Upper lobe of right lung (tissue), 1 donor: ENCODE results near the gene ILDR2. TPM values are rescaled to one million over a fixed set of nuclear protein-coding genes. Genes with fewer than 3 reads are reported as not detected.

ENCODE experiments used
- ATAC-seq: fragments of 200-7000 bp; cut with Tn5 transposase; one replicate; pipeline ENCODE4 v1.9.1; 2020; ENCODE audit warnings: mild to moderate bottlenecking, moderate library complexity
- DNase-seq: peaks from one replicate; pipeline ENCODE4 v3.0.0-alpha.2; 2020
- H3K27ac ChIP-seq: fragments of 200-600 bp; one replicate; pipeline ENCODE4 v1.8.0; 2022
- H3K27me3 ChIP-seq: fragments of 200-600 bp; one replicate; pipeline ENCODE4 v1.8.0; 2022; ENCODE audit warnings: mild to moderate bottlenecking
- H3K36me3 ChIP-seq: fragments of 200-600 bp; one replicate; pipeline ENCODE4 v1.8.0; 2022
- H3K4me1 ChIP-seq: fragments of 200-600 bp; one replicate; pipeline ENCODE4 v1.8.0; 2022
- H3K4me3 ChIP-seq: fragments of 200-600 bp; one replicate; pipeline ENCODE4 v1.8.0; 2022; ENCODE audit warnings: mild to moderate bottlenecking
- H3K9me3 ChIP-seq: fragments of 200-600 bp; one replicate; pipeline ENCODE4 v1.8.0; 2022
- CTCF ChIP-seq: fragments of 200-600 bp; IDR thresholded peaks from one replicate; pipeline ENCODE4 v1.8.0; 2022; ENCODE audit warnings: antibody characterized with exemption
- intact Hi-C: fragments of 100-400 bp; cut with DNase I; formaldehyde crosslinking; loops from one replicate; pipeline ENCODE4 v1.11.0; 2022
- total RNA-seq: library from RNA; stranded (reverse); fragmentation: NEBNext Ultra II Directional; extraction: Animal tissue kit (Norgen Biotek cat#: 25700); gene quantifications from one replicate; pipeline ENCODE4 v1.2.1, GENCODE V29; 2021
- donor health status: DM: no; HTN: yes; CAD: no; lungs with severe emphysema.

Gene ILDR2
- total RNA-seq, 1 donor from 2014 or later, result 0.98 TPM

- TF ChIP-seq CTCF, result no peak
- Histone ChIP-seq H3K27me3 (peaks cover 27% of the 10 kb centered on the region), H3K4me1 (no peaks in the 10 kb centered on the region), H3K9me3 (no peaks in the 10 kb centered on the region), H3K4me3 (peak overlapping the region; percentile 29), H3K27ac (no peak overlapping the region), H3K36me3 (no peaks in the 10 kb centered on the region)
- intact Hi-C loops, result no loop called here
- ATAC-seq (peak; percentile 37), DNase-seq (peak; percentile 60)
These were observed 54.5 kb downstream of the ILDR2 start for GRCh38 chr1:166920561-166921475.

- Histone ChIP-seq H3K9me3 (no peaks in the 10 kb centered on the region), H3K36me3 (no peaks in the 10 kb centered on the region), H3K27ac (no peak overlapping the region), H3K4me3 (no peak overlapping the region), H3K4me1 (no peaks in the 10 kb centered on the region), H3K27me3 (peaks cover 27% of the 10 kb centered on the region)
- DNase-seq (no peak), ATAC-seq (no peak)
- intact Hi-C loops, result no loop called here
- no peak for TF ChIP-seq CTCF
These were observed 56.4 kb downstream of the ILDR2 start for GRCh38 chr1:166918956-166919316.

GRCh38 chr1:166918088-166918955, 57.0 kb downstream of the ILDR2 start:
- H3K27me3 ChIP-seq, result peaks cover 27% of the 10 kb centered on the region
- no peak overlapping the region for H3K4me3 ChIP-seq
- no peak for TF ChIP-seq CTCF
- no peak overlapping the region for H3K27ac ChIP-seq
- intact Hi-C loops, result no loop called here
- no peak for ATAC-seq
- DNase-seq, result no peak
- no peaks in the 10 kb centered on the region for H3K4me1 ChIP-seq
- no peaks in the 10 kb centered on the region for H3K36me3 ChIP-seq
- H3K9me3 ChIP-seq, result no peaks in the 10 kb centered on the region

GRCh38 chr1:166915941-166916340, 59.4 kb downstream of the ILDR2 start:
- H3K27ac ChIP-seq, result no peak overlapping the region
- intact Hi-C loops, result no loop called here
- no peaks in the 10 kb centered on the region for H3K4me1 ChIP-seq
- no peak overlapping the region for H3K4me3 ChIP-seq
- no peaks in the 10 kb centered on the region for H3K36me3 ChIP-seq
- DNase-seq (no peak), ATAC-seq (no peak)
- peaks cover 12% of the 10 kb centered on the region for H3K27me3 ChIP-seq
- H3K9me3 ChIP-seq, result no peaks in the 10 kb centered on the region
- no peak for TF ChIP-seq CTCF

DNA sequence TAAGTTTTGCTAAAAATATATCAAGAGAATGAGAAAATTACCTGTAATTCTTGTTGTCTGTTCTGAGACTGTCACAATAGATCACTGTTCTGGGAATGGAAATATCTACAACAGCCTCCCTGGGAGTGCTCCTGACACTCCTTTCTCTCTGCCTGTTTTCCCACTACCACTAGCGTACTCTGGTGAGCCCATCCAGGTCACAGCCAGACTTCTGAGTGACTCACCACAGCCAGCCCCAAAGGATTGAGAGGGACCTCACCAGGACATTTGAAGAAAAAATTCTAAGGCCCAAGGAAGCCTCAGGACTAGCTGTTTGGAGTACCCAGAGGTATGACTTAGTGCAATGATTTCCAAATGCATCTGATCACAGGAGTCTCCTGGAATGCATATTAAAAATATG, 60.3 kb downstream of the ILDR2 start:
- intact Hi-C loops, result no loop called here
- no peak for DNase-seq
- Histone ChIP-seq H3K36me3 (no peaks in the 10 kb centered on the region), H3K9me3 (no peaks in the 10 kb centered on the region), H3K27me3 (peaks cover 4% of the 10 kb centered on the region), H3K27ac (no peak overlapping the region), H3K4me3 (no peak overlapping the region), H3K4me1 (no peaks in the 10 kb centered on the region)
- no peak for TF ChIP-seq CTCF
- ATAC-seq, result no peak
